Measurements from ENCODE around the gene PF4V1.

The PF4V1 gene

GRCh38 chr4:73850261-73850970, 2.7 kb upstream of the PF4V1 start:
- Histone ChIP-seq H3K27me3 (ENCODE audit: insufficient read depth, low read length) (no peaks in the 10 kb centered on the region), H3K4me2 (ENCODE audit: low read length) (no peak overlapping the region), H3K4me3 (ENCODE audit: low read depth, low read length, poor library complexity, severe bottlenecking) (no peak overlapping the region), H2AFZ (ENCODE audit: low read length) (no peak overlapping the region), H3K9me2 (ENCODE audit: low read depth, low read length) (no peaks in the 10 kb centered on the region), H3K9ac (ENCODE audit: low read length) (no peak overlapping the region), H3K79me2 (ENCODE audit: insufficient read depth, low read length) (no peaks in the 10 kb centered on the region), H3K4me1 (ENCODE audit: insufficient read depth, low read length, severe bottlenecking) (no peaks in the 10 kb centered on the region), H3K27ac (ENCODE audit: low read depth, low read length, poor library complexity, severe bottlenecking) (no peak overlapping the region), H3K9me3 (ENCODE audit: low read length) (no peaks in the 10 kb centered on the region), H3K36me3 (ENCODE audit: insufficient read depth, low read length) (no peaks in the 10 kb centered on the region), H3F3A (ENCODE audit: insufficient read depth, low read length) (no peaks in the 10 kb centered on the region), H4K20me1 (ENCODE audit: insufficient read depth, low read length) (no peaks in the 10 kb centered on the region)
- TF ChIP-seq EZH2 (IDR thresholded peaks at IDR 0.05; ENCODE audit: borderline replicate concordance, low read length): no peak
- no peak for TF ChIP-seq CTCF (IDR thresholded peaks at IDR 0.05; ENCODE audit: low read length)

GRCh38 chr4:73851293-73851692, 1.8 kb upstream of the PF4V1 start:
- H3K27ac ChIP-seq (ENCODE audit: low read depth, low read length, poor library complexity, severe bottlenecking): no peak overlapping the region
- H3K4me1 ChIP-seq (ENCODE audit: insufficient read depth, low read length, severe bottlenecking): no peaks in the 10 kb centered on the region
- no peaks in the 10 kb centered on the region for H3K9me2 ChIP-seq (ENCODE audit: low read depth, low read length)
- H2AFZ ChIP-seq (ENCODE audit: low read length): no peak overlapping the region
- H3K4me3 ChIP-seq (ENCODE audit: low read depth, low read length, poor library complexity, severe bottlenecking): no peak overlapping the region
- no peaks in the 10 kb centered on the region for H3K36me3 ChIP-seq (ENCODE audit: insufficient read depth, low read length)
- H4K20me1 ChIP-seq (ENCODE audit: insufficient read depth, low read length): no peaks in the 10 kb centered on the region
- H3K79me2 ChIP-seq (ENCODE audit: insufficient read depth, low read length): no peaks in the 10 kb centered on the region
- no peak for TF ChIP-seq EZH2 (IDR thresholded peaks at IDR 0.05; ENCODE audit: borderline replicate concordance, low read length)
- TF ChIP-seq CTCF (IDR thresholded peaks at IDR 0.05; ENCODE audit: low read length): no peak
- H3F3A ChIP-seq (ENCODE audit: insufficient read depth, low read length): no peaks in the 10 kb centered on the region
- no peak overlapping the region for H3K4me2 ChIP-seq (ENCODE audit: low read length)
- no peak overlapping the region for H3K9ac ChIP-seq (ENCODE audit: low read length)
- no peaks in the 10 kb centered on the region for H3K9me3 ChIP-seq (ENCODE audit: low read length)
- H3K27me3 ChIP-seq (ENCODE audit: insufficient read depth, low read length): no peaks in the 10 kb centered on the region

- no peaks in the 10 kb centered on the region for H3K9me2 ChIP-seq (ENCODE audit: low read depth, low read length)
- no peak overlapping the region for H3K4me3 ChIP-seq (ENCODE audit: low read depth, low read length, poor library complexity, severe bottlenecking)
- H3K79me2 ChIP-seq (ENCODE audit: insufficient read depth, low read length): no peaks in the 10 kb centered on the region
- TF ChIP-seq CTCF (IDR thresholded peaks at IDR 0.05; ENCODE audit: low read length): no peak
- no peak for TF ChIP-seq EZH2 (IDR thresholded peaks at IDR 0.05; ENCODE audit: borderline replicate concordance, low read length)
- H3K9me3 ChIP-seq (ENCODE audit: low read length): no peaks in the 10 kb centered on the region
- no peaks in the 10 kb centered on the region for H3K36me3 ChIP-seq (ENCODE audit: insufficient read depth, low read length)
- H3K9ac ChIP-seq (ENCODE audit: low read length): no peak overlapping the region
- H3F3A ChIP-seq (ENCODE audit: insufficient read depth, low read length): no peaks in the 10 kb centered on the region
- no peak overlapping the region for H2AFZ ChIP-seq (ENCODE audit: low read length)
- H3K27me3 ChIP-seq (ENCODE audit: insufficient read depth, low read length): no peaks in the 10 kb centered on the region
- no peaks in the 10 kb centered on the region for H3K4me1 ChIP-seq (ENCODE audit: insufficient read depth, low read length, severe bottlenecking)
- H3K4me2 ChIP-seq (ENCODE audit: low read length): no peak overlapping the region
- H4K20me1 ChIP-seq (ENCODE audit: insufficient read depth, low read length): no peaks in the 10 kb centered on the region
- no peak overlapping the region for H3K27ac ChIP-seq (ENCODE audit: low read depth, low read length, poor library complexity, severe bottlenecking)
Measured at GRCh38 chr4:73852771-73853170, 325 bp upstream of the PF4V1 start.
